ENCODE data around the gene SLC6A2. TPM values are rescaled to one million over a fixed set of nuclear protein-coding genes. Genes with fewer than 3 reads are reported as not detected.

Gene SLC6A2
- total and polyA plus RNA-seq, 7 donors, result 0.10 to 0.14 TPM; not detected in 5

DNA sequence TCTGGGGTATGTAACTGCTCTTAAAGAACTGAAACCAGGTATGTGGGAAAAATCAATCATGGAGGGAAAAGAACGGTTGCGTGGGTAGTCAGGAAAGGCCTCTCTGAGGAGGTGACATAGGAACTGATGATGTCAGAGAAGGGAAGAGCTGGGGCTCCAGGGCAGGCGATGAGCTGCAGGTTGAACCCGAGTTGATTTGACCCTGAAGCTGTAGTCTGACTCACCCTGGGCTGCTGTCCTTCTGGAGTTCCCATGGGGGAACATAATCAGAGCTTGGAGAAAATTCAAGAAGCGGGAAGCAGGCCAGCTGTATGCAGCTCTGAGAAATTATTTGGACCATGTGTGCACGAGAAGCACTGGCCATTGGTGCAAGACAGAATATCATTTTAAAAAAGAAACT, 16.7 kb downstream of the SLC6A2 start:
- no peak for DNase-seq
- Histone ChIP-seq H3K4me1 (no peaks in the 10 kb centered on the region), H3K27ac (no peak overlapping the region), H3K9me3 (no peaks in the 10 kb centered on the region), H3K27me3 (peaks cover 0 to under 1% (median 0%) of the 10 kb centered on the region in 3 donors), H3K4me3 (no peak overlapping the region), H3K36me3 (no peaks in the 10 kb centered on the region)
- 72 to 73% methylated on average over 6 of the region's 6 CpGs for WGBS, 2 donors
- TF ChIP-seq POLR2AphosphoS5 (IDR thresholded peaks at IDR 0.05), result no peak
- TF ChIP-seq EP300 (IDR thresholded peaks at IDR 0.05), result no peak
- TF ChIP-seq, protein P1, sequence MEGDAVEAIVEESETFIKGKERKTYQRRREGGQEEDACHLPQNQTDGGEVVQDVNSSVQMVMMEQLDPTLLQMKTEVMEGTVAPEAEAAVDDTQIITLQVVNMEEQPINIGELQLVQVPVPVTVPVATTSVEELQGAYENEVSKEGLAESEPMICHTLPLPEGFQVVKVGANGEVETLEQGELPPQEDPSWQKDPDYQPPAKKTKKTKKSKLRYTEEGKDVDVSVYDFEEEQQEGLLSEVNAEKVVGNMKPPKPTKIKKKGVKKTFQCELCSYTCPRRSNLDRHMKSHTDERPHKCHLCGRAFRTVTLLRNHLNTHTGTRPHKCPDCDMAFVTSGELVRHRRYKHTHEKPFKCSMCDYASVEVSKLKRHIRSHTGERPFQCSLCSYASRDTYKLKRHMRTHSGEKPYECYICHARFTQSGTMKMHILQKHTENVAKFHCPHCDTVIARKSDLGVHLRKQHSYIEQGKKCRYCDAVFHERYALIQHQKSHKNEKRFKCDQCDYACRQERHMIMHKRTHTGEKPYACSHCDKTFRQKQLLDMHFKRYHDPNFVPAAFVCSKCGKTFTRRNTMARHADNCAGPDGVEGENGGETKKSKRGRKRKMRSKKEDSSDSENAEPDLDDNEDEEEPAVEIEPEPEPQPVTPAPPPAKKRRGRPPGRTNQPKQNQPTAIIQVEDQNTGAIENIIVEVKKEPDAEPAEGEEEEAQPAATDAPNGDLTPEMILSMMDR (IDR thresholded peaks at IDR 0.05), result no peak
- no peak for TF ChIP-seq POLR2A (IDR thresholded peaks at IDR 0.05)
- intact Hi-C loops (cut with DNase I), result no loop called here

- TF ChIP-seq, protein P1 (IDR thresholded peaks at IDR 0.05), result no peak
- TF ChIP-seq EP300 (IDR thresholded peaks at IDR 0.05), result no peak
- TF ChIP-seq POLR2AphosphoS5 (IDR thresholded peaks at IDR 0.05), result no peak
- no peak for TF ChIP-seq POLR2A (IDR thresholded peaks at IDR 0.05)
- H3K9me3 ChIP-seq, result no peaks in the 10 kb centered on the region
- peaks cover 0 to 4% (median 0%) of the 10 kb centered on the region in 3 donors for H3K27me3 ChIP-seq
- no peak overlapping the region for H3K4me3 ChIP-seq
- 76 to 88% methylated on average over 7 of the region's 7 CpGs for WGBS, 2 donors
- DNase-seq, result no peak
- intact Hi-C loops (cut with DNase I), result no loop called here
- H3K4me1 ChIP-seq, result no peaks in the 10 kb centered on the region
- no peak overlapping the region for H3K27ac ChIP-seq
- H3K36me3 ChIP-seq, result no peaks in the 10 kb centered on the region
Observed at GRCh38 chr16:55678161-55678821, 22.5 kb downstream of the SLC6A2 start.

DNA sequence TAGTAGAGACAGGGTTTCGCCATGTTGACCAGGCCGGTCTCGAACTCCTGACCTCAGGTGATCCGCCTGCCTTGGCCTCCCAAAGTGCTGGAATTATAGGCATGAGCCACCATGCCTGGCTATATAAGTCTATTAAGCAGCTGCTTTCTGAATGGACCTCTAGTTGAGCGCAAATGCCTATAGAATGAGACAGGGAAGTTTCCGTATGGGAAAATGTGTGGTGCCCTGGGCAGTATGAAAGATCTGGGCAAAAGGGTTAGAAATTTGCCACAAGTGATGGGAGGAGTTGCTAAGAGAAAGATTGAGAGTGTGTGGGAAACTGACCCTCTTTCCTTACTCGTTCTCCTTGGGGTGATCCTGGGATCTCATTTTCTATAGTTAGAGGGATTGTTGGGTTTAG, 26.3 kb downstream of the SLC6A2 start:
- intact Hi-C loops (cut with DNase I), result no loop called here
- H3K27ac ChIP-seq, result no peak overlapping the region
- no peaks in the 10 kb centered on the region for H3K4me1 ChIP-seq
- 86 to 88% methylated on average over 7 of the region's 7 CpGs for WGBS, 2 donors
- H3K9me3 ChIP-seq, result no peaks in the 10 kb centered on the region
- DNase-seq, result no peak
- H3K36me3 ChIP-seq, result no peaks in the 10 kb centered on the region
- H3K27me3 ChIP-seq, result peaks cover 0 to 11% (median 0%) of the 10 kb centered on the region in 3 donors
- no peak overlapping the region for H3K4me3 ChIP-seq
- TF ChIP-seq POLR2A (IDR thresholded peaks at IDR 0.05) (no peak), POLR2AphosphoS5 (IDR thresholded peaks at IDR 0.05) (no peak), EP300 (IDR thresholded peaks at IDR 0.05) (no peak)
- TF ChIP-seq, protein P1 (IDR thresholded peaks at IDR 0.05), result no peak

GRCh38 chr16:55685973-55686372, 30.2 kb downstream of the SLC6A2 start:
- H3K9me3 ChIP-seq, result no peaks in the 10 kb centered on the region
- 92 to 95% methylated on average over 1 of the region's 1 CpG for WGBS, 2 donors
- H3K27ac ChIP-seq, result no peak overlapping the region
- no peaks in the 10 kb centered on the region for H3K36me3 ChIP-seq
- TF ChIP-seq, protein P1 (IDR thresholded peaks at IDR 0.05), result no peak
- intact Hi-C loops (cut with DNase I), result no loop called here
- no peak for DNase-seq
- no peak overlapping the region for H3K4me3 ChIP-seq
- peaks cover 0 to 11% (median 0%) of the 10 kb centered on the region in 3 donors for H3K27me3 ChIP-seq
- no peaks in the 10 kb centered on the region for H3K4me1 ChIP-seq

DNA sequence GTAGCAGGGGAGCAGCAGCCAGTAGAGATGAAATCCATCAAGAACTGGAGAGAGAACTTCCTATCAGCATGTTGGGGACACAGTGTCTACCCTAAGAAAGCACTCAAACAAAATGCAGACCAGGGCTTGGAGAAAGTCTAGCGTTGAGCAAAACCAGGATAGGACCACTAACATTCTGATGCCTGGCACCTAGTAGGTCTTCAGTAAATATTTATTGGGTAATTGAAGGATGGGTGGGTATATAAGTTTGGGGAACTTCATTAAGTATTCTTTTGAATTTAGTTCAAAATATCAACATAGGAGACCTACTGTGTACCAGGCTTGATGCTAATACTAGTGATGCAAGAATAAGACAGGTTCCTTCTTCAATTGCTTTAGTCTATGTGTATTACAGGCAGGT, 30.9 kb downstream of the SLC6A2 start:
- DNase-seq, result no peak
- intact Hi-C loops (cut with DNase I), result no loop called here
- H3K4me3 ChIP-seq, result no peak overlapping the region
- no peak overlapping the region for H3K27ac ChIP-seq
- H3K27me3 ChIP-seq, result peaks cover 0 to 11% (median 0%) of the 10 kb centered on the region in 3 donors
- TF ChIP-seq, protein P1 (IDR thresholded peaks at IDR 0.05), result no peak
- no peak for TF ChIP-seq EP300 (IDR thresholded peaks at IDR 0.05)
- TF ChIP-seq POLR2AphosphoS5 (IDR thresholded peaks at IDR 0.05), result no peak
- no peak for TF ChIP-seq POLR2A (IDR thresholded peaks at IDR 0.05)
- H3K4me1 ChIP-seq, result no peaks in the 10 kb centered on the region
- WGBS, 2 donors, result 91 to 94% methylated on average over 1 of the region's 1 CpG
- no peaks in the 10 kb centered on the region for H3K9me3 ChIP-seq
- no peaks in the 10 kb centered on the region for H3K36me3 ChIP-seq
